ENCODE data around the gene SH3RF3. TPM values are rescaled to one million over a fixed set of nuclear protein-coding genes. Genes with fewer than 3 reads are reported as not detected.

The SH3RF3 gene
- total RNA-seq, 1 experiment from 2014 or later, result not detected

GRCh38 chr2:109371481-109372170 is 242.6 kb downstream of the SH3RF3 start (continued):
- TF ChIP-seq, protein P1, sequence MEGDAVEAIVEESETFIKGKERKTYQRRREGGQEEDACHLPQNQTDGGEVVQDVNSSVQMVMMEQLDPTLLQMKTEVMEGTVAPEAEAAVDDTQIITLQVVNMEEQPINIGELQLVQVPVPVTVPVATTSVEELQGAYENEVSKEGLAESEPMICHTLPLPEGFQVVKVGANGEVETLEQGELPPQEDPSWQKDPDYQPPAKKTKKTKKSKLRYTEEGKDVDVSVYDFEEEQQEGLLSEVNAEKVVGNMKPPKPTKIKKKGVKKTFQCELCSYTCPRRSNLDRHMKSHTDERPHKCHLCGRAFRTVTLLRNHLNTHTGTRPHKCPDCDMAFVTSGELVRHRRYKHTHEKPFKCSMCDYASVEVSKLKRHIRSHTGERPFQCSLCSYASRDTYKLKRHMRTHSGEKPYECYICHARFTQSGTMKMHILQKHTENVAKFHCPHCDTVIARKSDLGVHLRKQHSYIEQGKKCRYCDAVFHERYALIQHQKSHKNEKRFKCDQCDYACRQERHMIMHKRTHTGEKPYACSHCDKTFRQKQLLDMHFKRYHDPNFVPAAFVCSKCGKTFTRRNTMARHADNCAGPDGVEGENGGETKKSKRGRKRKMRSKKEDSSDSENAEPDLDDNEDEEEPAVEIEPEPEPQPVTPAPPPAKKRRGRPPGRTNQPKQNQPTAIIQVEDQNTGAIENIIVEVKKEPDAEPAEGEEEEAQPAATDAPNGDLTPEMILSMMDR (IDR thresholded peaks at IDR 0.05 in 2 of 3, conservative IDR thresholded peaks at IDR 0.05 in 1 of 3; ENCODE audit: borderline replicate concordance in 1 of 3, insufficient read depth in 1 of 3, low read depth in 2 of 3, low read length in 2 of 3), result no peak
- TF ChIP-seq POLR2A (IDR thresholded peaks at IDR 0.05; ENCODE audit: borderline replicate concordance, extremely low read depth, insufficient read depth, insufficient read length), result no peak
- no peak for TF ChIP-seq EGR1 (IDR thresholded peaks at IDR 0.05; ENCODE audit: low read depth)
- TF ChIP-seq ZNF274 (IDR thresholded peaks at IDR 0.05; ENCODE audit: low read depth, low read length), result no peak
- no peak for TF ChIP-seq SIN3A (IDR thresholded peaks at IDR 0.05; ENCODE audit: low read depth)

DNA sequence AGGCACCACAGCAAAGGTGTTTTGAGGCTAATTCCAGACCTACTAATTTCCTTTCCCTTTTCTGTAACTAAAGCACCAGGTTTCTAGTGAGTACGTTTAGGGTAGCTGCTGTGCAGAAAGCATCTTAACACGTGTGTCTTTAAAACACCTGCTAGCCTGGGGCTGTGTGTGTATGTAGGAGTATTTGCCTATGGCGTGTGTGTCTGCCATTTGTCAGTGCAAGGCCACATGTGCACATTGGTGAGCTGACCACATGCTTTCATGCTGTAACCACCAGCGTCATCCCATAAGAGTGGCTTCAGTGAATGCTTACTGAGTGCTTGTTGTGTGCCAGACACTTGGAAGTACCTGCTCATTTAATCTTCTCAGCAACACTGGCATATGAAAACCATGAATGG is 243.2 kb downstream of the SH3RF3 start:
- Histone ChIP-seq H3K4me1 (ENCODE audit: control insufficient read depth in 1 of 2, insufficient read depth in 2 of 2, low read length in 2 of 2) (no peaks in the 10 kb centered on the region), H3K27me3 (ENCODE audit: insufficient read depth, low read length) (peaks cover 9% of the 10 kb centered on the region), H2AFZ (ENCODE audit: low read depth, low read length, poor library complexity, severe bottlenecking) (no peak overlapping the region), H3K9me2 (ENCODE audit: insufficient read depth) (no peaks in the 10 kb centered on the region), H3K9me3 (ENCODE audit: control insufficient read depth in 1 of 2, insufficient read depth in 1 of 2, low read depth in 1 of 2, low read length in 2 of 2) (no peaks in the 10 kb centered on the region), H3K4me3 (replicated peaks in 1 of 2; ENCODE audit: low read depth in 1 of 2, low read length in 2 of 2) (no peak overlapping the region), H3K27ac (ENCODE audit: low read depth, low read length) (no peak overlapping the region), H3K9ac (ENCODE audit: low read length) (no peak overlapping the region), H3K36me3 (ENCODE audit: control insufficient read depth in 1 of 2, insufficient read depth in 2 of 2, low read length in 2 of 2) (no peaks in the 10 kb centered on the region), H3K79me2 (ENCODE audit: insufficient read depth, low read length) (no peaks in the 10 kb centered on the region), H3K4me2 (ENCODE audit: low read length) (no peak overlapping the region), H4K20me1 (ENCODE audit: insufficient read depth) (no peaks in the 10 kb centered on the region)
- CTCF ChIA-PET, result no interaction called here
- no TSS peak for BruUV-seq (replicated peaks)
- DNase-seq (ENCODE audit: low read depth, low spot score) (no peak), ATAC-seq (no peak)
- POLR2A ChIA-PET, result no interaction called here
- RAD21 ChIA-PET (ENCODE audit: low non-redundant PET in 1 of 2, low total read pairs in 2 of 2, uncharacterized antibody in 2 of 2, unreplicated experiment in 2 of 2), result no interaction called here
- intact Hi-C loops (cut with micrococcal nuclease), result no loop called here
- no peak for TF ChIP-seq YY1 (IDR thresholded peaks at IDR 0.05; ENCODE audit: extremely low read depth, insufficient replicate concordance, low read depth, low read length)

All from HCT116 (cell line).